ENCODE data around the gene RMI2.
"Not testable (repeated sequence)": the region's sequence is repeated elsewhere in the genome, so short reads cannot be mapped to it uniquely, and the experiment has no call there.

The RMI2 gene

GRCh38 chr16:11356573-11357331 lies 11.5 kb downstream of the RMI2 start:
- DNase-seq (ENCODE audit: low read depth): no peak

- DNase-seq (ENCODE audit: low read depth): no peak
Measured at GRCh38 chr16:11358531-11358930, 13.3 kb downstream of the RMI2 start.

- no peak for DNase-seq (ENCODE audit: low read depth)
Measured at GRCh38 chr16:11359370-11359769, 14.1 kb downstream of the RMI2 start.

GRCh38 chr16:11360641-11361373 lies 15.5 kb downstream of the RMI2 start:
- DNase-seq (ENCODE audit: low read depth): no peak

GRCh38 chr16:11361701-11362451 lies 16.6 kb downstream of the RMI2 start:
- no peak for DNase-seq (ENCODE audit: low read depth)

- no peak for DNase-seq (ENCODE audit: low read depth)
Measured at GRCh38 chr16:11363927-11364258, 18.6 kb downstream of the RMI2 start.

- DNase-seq (ENCODE audit: low read depth): no peak
Measured at GRCh38 chr16:11367483-11367906, 22.2 kb downstream of the RMI2 start.

- DNase-seq (ENCODE audit: low read depth): no peak
Measured at GRCh38 chr16:11370084-11370931, 25.0 kb downstream of the RMI2 start.

- not testable (repeated sequence) for DNase-seq (ENCODE audit: low read depth)
Measured at GRCh38 chr16:11370932-11371279, 25.6 kb downstream of the RMI2 start.

GRCh38 chr16:11372073-11372828 lies 27.0 kb downstream of the RMI2 start:
- DNase-seq (ENCODE audit: low read depth): no peak

- no peak for DNase-seq (ENCODE audit: low read depth)
Measured at GRCh38 chr16:11372829-11373306, 27.6 kb downstream of the RMI2 start.

GRCh38 chr16:11374255-11374654 lies 29.0 kb downstream of the RMI2 start:
- DNase-seq (ENCODE audit: low read depth): no peak

- no peak for DNase-seq (ENCODE audit: low read depth)
Measured at GRCh38 chr16:11377154-11377553, 31.9 kb downstream of the RMI2 start.

- DNase-seq (ENCODE audit: low read depth): not testable (repeated sequence)
Measured at GRCh38 chr16:11378951-11379350, 33.7 kb downstream of the RMI2 start.

- DNase-seq (ENCODE audit: low read depth): no peak
Measured at GRCh38 chr16:11379420-11379819, 34.2 kb downstream of the RMI2 start.

GRCh38 chr16:11380836-11381235 lies 35.6 kb downstream of the RMI2 start:
- no peak for DNase-seq (ENCODE audit: low read depth)

- DNase-seq (ENCODE audit: low read depth): no peak
Measured at GRCh38 chr16:11383481-11384183, 38.4 kb downstream of the RMI2 start.

GRCh38 chr16:11384184-11384955 lies 39.1 kb downstream of the RMI2 start:
- DNase-seq (ENCODE audit: low read depth): no peak

- DNase-seq (ENCODE audit: low read depth): no peak
Measured at GRCh38 chr16:11384956-11385586, 39.8 kb downstream of the RMI2 start.

All from stimulated activated CD8-positive, alpha-beta memory T cell treated with anti-CD3 and anti-CD28 coated beads, Interleukin-4, amount 100 ng/mL, for 24 hours (primary cell).